22Rv1 (cell line): ENCODE results near the gene TRMU.

Experiments
- H3K27ac ChIP-seq: fragments of 450-650 bp; 2 replicates; pipeline ENCODE4 v1.5.1; 2017
- ZFX ChIP-seq: fragments of 450-650 bp; IDR thresholded peaks from 2 replicates; pipeline ENCODE4 v1.6.1; 2017; ENCODE audit warnings: antibody characterized with exemption, borderline replicate concordance
- TF ChIP-seq, protein P1 (sequence below): fragments of 450-650 bp; IDR thresholded peaks from 2 replicates; pipeline ENCODE4 v1.5.1; 2017; ENCODE audit warnings: mild to moderate bottlenecking

TRMU gene

DNA sequence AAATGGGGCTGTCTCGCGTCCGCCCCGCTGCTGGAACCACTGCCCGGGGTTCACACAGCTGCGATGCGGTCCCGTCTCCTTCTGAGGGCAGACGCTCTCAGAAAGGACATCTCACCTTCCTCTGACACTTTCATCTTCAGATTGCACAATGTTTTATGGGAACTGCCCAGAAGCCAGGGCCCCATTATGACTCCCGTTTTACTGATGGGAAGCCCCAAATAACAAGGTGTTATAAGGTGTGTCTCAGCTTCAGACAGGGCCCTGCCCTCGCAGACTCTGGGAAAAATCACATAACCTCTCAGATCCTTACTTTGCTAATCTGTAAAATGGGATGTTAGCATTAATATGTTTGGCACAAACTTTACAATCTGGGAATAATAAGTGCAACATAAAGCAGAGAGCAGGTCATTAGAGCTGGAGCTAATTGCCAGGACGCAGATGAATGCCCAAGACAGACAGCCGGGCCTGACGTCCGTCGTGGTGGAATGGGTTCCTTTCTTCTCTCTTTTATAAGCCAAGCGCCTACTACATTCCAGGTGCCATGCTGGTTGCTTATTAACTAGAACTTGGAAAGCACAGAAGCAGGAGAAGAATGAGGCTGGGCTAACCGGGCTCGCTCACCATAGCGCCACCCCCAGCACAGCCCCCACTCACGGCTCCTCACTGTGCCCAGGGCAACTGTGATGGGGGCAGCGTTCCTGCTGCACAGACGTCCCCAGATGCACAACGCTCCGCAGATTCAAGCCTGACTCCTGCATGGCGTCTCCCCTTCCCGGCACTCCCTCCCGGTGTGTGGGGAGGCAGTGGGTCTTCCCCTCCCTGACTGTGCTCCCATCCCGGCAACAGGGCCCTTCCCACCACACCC, 43.8 kb downstream of the TRMU start:
- H3K27ac ChIP-seq, result peak overlapping the region; percentile 85
- TF ChIP-seq, protein P1, sequence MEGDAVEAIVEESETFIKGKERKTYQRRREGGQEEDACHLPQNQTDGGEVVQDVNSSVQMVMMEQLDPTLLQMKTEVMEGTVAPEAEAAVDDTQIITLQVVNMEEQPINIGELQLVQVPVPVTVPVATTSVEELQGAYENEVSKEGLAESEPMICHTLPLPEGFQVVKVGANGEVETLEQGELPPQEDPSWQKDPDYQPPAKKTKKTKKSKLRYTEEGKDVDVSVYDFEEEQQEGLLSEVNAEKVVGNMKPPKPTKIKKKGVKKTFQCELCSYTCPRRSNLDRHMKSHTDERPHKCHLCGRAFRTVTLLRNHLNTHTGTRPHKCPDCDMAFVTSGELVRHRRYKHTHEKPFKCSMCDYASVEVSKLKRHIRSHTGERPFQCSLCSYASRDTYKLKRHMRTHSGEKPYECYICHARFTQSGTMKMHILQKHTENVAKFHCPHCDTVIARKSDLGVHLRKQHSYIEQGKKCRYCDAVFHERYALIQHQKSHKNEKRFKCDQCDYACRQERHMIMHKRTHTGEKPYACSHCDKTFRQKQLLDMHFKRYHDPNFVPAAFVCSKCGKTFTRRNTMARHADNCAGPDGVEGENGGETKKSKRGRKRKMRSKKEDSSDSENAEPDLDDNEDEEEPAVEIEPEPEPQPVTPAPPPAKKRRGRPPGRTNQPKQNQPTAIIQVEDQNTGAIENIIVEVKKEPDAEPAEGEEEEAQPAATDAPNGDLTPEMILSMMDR, result no peak
- TF ChIP-seq ZFX, result no peak

DNA sequence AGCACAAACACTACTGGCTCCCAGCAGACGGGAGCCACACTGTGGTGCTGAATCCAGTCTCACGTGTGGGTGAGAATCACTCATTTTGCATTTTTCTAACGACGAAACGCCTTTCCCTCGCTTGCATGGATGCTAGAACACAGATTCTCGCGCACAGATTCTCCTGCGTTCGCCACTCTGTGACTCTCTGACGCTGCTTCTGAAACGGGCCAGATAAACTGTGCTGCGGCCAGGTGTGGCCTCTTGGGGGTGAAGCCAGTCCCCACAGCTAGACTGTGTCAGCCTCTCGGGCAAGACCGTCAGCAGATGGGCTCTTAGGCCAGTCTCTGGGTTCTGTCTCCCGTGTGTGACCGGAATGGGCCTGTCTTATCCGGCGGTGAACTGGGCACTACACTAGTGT, 44.6 kb downstream of the TRMU start:
- TF ChIP-seq ZFX, result no peak
- TF ChIP-seq, protein P1, result no peak
- peak overlapping the region; percentile 85 for H3K27ac ChIP-seq

DNA sequence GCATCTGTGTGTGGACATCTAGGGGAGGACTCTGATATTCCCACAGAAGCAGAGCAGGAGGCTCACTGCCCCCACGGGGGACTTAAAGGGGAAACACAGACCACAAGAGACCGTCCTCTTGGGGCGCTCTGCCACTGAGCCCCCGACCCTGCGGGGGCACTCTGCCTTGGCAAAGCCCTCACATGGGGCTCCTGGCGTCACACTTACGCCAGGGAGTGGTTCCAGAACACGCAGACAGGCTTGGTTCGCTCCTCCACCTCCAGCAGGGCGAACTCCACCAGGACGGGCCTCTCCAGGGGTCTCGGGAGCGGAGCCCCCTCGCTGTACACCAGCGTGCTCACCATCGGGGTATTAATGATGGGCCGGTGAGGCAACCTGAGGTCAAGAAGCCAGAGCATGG, 45.1 kb downstream of the TRMU start:
- TF ChIP-seq, protein P1, result no peak
- no peak for TF ChIP-seq ZFX
- peak overlapping the region; percentile 85 for H3K27ac ChIP-seq

DNA sequence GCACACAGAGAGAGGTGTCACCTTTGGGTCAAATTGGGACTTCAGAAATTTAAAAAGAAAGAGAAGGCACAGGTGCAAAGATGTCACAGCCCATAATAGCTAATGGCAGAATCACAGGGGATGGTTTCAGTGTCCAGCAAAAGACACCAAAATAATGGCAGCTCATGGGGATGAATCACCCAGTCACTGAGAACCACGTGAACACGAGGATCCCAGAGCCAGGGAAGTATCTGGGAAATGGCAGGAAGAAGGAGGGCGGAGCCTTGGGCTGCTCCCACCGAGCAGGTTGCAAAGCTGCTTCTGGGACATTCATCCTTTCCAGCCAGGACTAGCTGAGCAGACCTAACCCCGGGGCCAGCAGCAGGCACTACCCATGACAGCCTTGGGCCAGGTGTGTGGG, 45.6 kb downstream of the TRMU start:
- no peak for TF ChIP-seq ZFX
- TF ChIP-seq, protein P1, result no peak
- peak overlapping the region; percentile 85 for H3K27ac ChIP-seq

DNA sequence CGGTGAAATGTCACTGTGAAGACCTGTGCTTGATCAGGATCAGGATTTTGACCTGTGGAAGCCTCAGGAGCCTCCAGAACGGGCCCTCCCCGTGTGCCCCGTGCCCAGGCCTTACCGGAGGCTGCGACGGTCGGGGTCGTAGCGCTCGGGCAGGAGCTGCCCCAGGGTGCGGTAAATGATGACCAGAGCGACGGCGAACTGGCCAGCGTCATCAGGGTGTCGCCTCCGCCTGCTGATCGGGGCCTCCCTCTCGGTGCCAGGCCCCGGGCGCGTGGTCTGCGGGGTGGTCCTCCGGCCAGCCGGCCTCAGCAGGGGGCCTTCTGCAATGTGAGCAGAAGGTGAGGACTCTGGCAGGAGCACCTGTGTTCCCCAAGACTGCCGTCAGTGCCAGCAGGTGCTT, 46.2 kb downstream of the TRMU start:
- 0 out of 2 replicates have a peak overlapping the region, but pooled peaks have one; percentile 85 for H3K27ac ChIP-seq
- TF ChIP-seq, protein P1, result no peak
- no peak for TF ChIP-seq ZFX

DNA sequence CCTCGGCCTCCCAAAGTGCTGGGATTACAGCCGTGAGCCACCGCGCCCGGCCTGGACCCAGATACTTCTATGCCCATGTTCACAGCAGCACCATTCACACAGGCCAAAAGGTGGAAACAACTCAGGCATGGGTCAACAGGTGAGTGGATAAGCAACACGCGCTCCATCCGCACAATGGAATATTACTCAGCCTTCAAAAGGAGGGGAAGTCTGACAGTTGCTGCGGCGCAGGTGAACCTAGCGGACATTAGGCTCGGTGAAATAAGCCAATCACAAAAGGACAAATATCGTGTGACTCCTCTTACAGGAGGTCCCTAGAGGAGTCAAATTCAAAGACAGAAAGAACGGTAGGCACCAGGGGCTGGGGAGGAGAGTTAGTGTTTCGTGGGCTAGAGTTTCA, 47.0 kb downstream of the TRMU start:
- H3K27ac ChIP-seq, result no peak overlapping the region
- TF ChIP-seq ZFX, result no peak
- TF ChIP-seq, protein P1, result no peak

DNA sequence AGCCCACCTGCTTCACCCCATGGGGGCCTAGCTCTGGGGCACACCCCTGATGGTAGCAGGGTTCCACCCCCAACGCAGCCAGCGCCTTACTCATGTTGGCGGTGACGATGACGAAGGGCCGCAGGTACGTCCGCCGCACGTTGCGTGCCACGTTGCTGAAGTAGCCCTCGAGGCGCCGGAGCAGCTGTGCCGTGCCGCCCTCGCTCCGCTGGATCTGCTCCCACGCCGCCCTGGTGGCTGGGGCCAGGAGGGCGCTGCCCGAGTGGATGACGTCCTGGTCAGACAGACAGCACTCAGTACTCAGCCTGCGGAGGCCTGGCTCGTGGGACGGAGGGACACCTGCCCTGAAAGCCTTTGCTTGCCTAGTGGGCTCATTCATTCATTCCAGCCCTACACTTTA, 50.8 kb downstream of the TRMU start:
- no peak overlapping the region for H3K27ac ChIP-seq
- TF ChIP-seq ZFX, result no peak
- TF ChIP-seq, protein P1, result peak; percentile 32
